ENCODE results near the gene TMEM50B. TPM values are rescaled to one million over a fixed set of nuclear protein-coding genes. Genes with fewer than 3 reads are reported as not detected.
"Not testable (repeated sequence)": the region's sequence is repeated elsewhere in the genome, so short reads cannot be mapped to it uniquely, and the experiment has no call there.

The TMEM50B gene
- total and polyA plus RNA-seq, 2 donors (not counting 1 experiment from before 2014, with no cell fraction given), result 28.4 to 60.8 TPM

GRCh38 chr21:33511639-33512038, 31.9 kb upstream of the TMEM50B start:
- Histone ChIP-seq H3K27me3 (ENCODE audit: control insufficient read depth, insufficient read depth, low read length) (no peaks in the 10 kb centered on the region), H3K9ac (ENCODE audit: insufficient read depth, low read length) (no peak overlapping the region), H3K36me3 (ENCODE audit: control insufficient read depth, insufficient read depth, low read length) (peaks cover 12% of the 10 kb centered on the region), H3K9me3 (ENCODE audit: control insufficient read depth, insufficient read depth, low read depth, low read length) (no peaks in the 10 kb centered on the region), H4K20me1 (ENCODE audit: control insufficient read depth, extremely low read depth, insufficient read depth, low read length) (no peaks in the 10 kb centered on the region), H2AFZ (ENCODE audit: low read length) (no peak overlapping the region), H3K4me1 (ENCODE audit: control insufficient read depth, extremely low read depth, insufficient read depth, low read length) (no peaks in the 10 kb centered on the region), H3K4me3 (replicated peaks in 1 of 4; ENCODE audit: control extremely low read depth in 1 of 4, insufficient read depth in 1 of 4, low read depth in 3 of 4, low read length in 4 of 4) (no peak overlapping the region), H3K27ac (ENCODE audit: insufficient read depth, low read length) (no peak overlapping the region), H3K79me2 (ENCODE audit: control insufficient read depth, insufficient read depth, low read length) (no peaks in the 10 kb centered on the region), H3K4me2 (ENCODE audit: extremely low read depth, insufficient read depth, low read length) (no peak overlapping the region)
- no peak for TF ChIP-seq EZH2 (IDR thresholded peaks at IDR 0.05; ENCODE audit: low read length, missing control alignments)
- no peak for DNase-seq (ENCODE audit: low read depth in 2 of 2)

- H3K27ac ChIP-seq (ENCODE audit: insufficient read depth, low read length), result no peak overlapping the region
- H3K9ac ChIP-seq (ENCODE audit: insufficient read depth, low read length), result no peak overlapping the region
- H3K9me3 ChIP-seq (ENCODE audit: control insufficient read depth, insufficient read depth, low read depth, low read length), result no peaks in the 10 kb centered on the region
- H3K4me1 ChIP-seq (ENCODE audit: control insufficient read depth, extremely low read depth, insufficient read depth, low read length), result no peaks in the 10 kb centered on the region
- no peak overlapping the region for H3K4me3 ChIP-seq (replicated peaks in 1 of 4; ENCODE audit: control extremely low read depth in 1 of 4, insufficient read depth in 1 of 4, low read depth in 3 of 4, low read length in 4 of 4)
- no peaks in the 10 kb centered on the region for H3K79me2 ChIP-seq (ENCODE audit: control insufficient read depth, insufficient read depth, low read length)
- H3K4me2 ChIP-seq (ENCODE audit: extremely low read depth, insufficient read depth, low read length), result no peak overlapping the region
- H3K36me3 ChIP-seq (ENCODE audit: control insufficient read depth, insufficient read depth, low read length), result peaks cover 9% of the 10 kb centered on the region
- no peak for DNase-seq (ENCODE audit: low read depth in 2 of 2)
- H4K20me1 ChIP-seq (ENCODE audit: control insufficient read depth, extremely low read depth, insufficient read depth, low read length), result no peaks in the 10 kb centered on the region
- TF ChIP-seq CTCF (conservative IDR thresholded peaks at IDR 0.05 in 1 of 2, IDR thresholded peaks at IDR 0.05 in 1 of 2; ENCODE audit: low read depth in 1 of 2, low read length in 2 of 2) (no peak), EZH2 (IDR thresholded peaks at IDR 0.05; ENCODE audit: low read length, missing control alignments) (no peak)
- no peaks in the 10 kb centered on the region for H3K27me3 ChIP-seq (ENCODE audit: control insufficient read depth, insufficient read depth, low read length)
- no peak overlapping the region for H2AFZ ChIP-seq (ENCODE audit: low read length)
Measured at GRCh38 chr21:33510826-33511225, 31.1 kb upstream of the TMEM50B start.

GRCh38 chr21:33507003-33507402, 27.2 kb upstream of the TMEM50B start:
- H3K4me2 ChIP-seq (ENCODE audit: extremely low read depth, insufficient read depth, low read length); H3K9me3 ChIP-seq (ENCODE audit: control insufficient read depth, insufficient read depth, low read depth, low read length); H3K4me3 ChIP-seq (replicated peaks in 1 of 4; ENCODE audit: control extremely low read depth in 1 of 4, insufficient read depth in 1 of 4, low read depth in 3 of 4, low read length in 4 of 4); H3K79me2 ChIP-seq (ENCODE audit: control insufficient read depth, insufficient read depth, low read length); H4K20me1 ChIP-seq (ENCODE audit: control insufficient read depth, extremely low read depth, insufficient read depth, low read length); H3K4me1 ChIP-seq (ENCODE audit: control insufficient read depth, extremely low read depth, insufficient read depth, low read length); DNase-seq (ENCODE audit: low read depth in 2 of 2); H3K27me3 ChIP-seq (ENCODE audit: control insufficient read depth, insufficient read depth, low read length); H3K36me3 ChIP-seq (ENCODE audit: control insufficient read depth, insufficient read depth, low read length); H3K9ac ChIP-seq (ENCODE audit: insufficient read depth, low read length); H2AFZ ChIP-seq (ENCODE audit: low read length); H3K27ac ChIP-seq (ENCODE audit: insufficient read depth, low read length): not testable (repeated sequence)

- Histone ChIP-seq H3K79me2 (ENCODE audit: control insufficient read depth, insufficient read depth, low read length) (no peaks in the 10 kb centered on the region), H3K4me2 (ENCODE audit: extremely low read depth, insufficient read depth, low read length) (no peak overlapping the region), H3K27ac (ENCODE audit: insufficient read depth, low read length) (no peak overlapping the region), H3K27me3 (ENCODE audit: control insufficient read depth, insufficient read depth, low read length) (no peaks in the 10 kb centered on the region), H3K36me3 (ENCODE audit: control insufficient read depth, insufficient read depth, low read length) (peaks cover 4% of the 10 kb centered on the region), H4K20me1 (ENCODE audit: control insufficient read depth, extremely low read depth, insufficient read depth, low read length) (no peaks in the 10 kb centered on the region), H3K9me3 (ENCODE audit: control insufficient read depth, insufficient read depth, low read depth, low read length) (no peaks in the 10 kb centered on the region), H3K4me3 (replicated peaks in 1 of 4; ENCODE audit: control extremely low read depth in 1 of 4, insufficient read depth in 1 of 4, low read depth in 3 of 4, low read length in 4 of 4) (no peak overlapping the region), H3K9ac (ENCODE audit: insufficient read depth, low read length) (no peak overlapping the region), H2AFZ (ENCODE audit: low read length) (no peak overlapping the region), H3K4me1 (ENCODE audit: control insufficient read depth, extremely low read depth, insufficient read depth, low read length) (no peaks in the 10 kb centered on the region)
- no peak for DNase-seq (ENCODE audit: low read depth in 2 of 2)
- TF ChIP-seq CTCF (conservative IDR thresholded peaks at IDR 0.05 in 1 of 2, IDR thresholded peaks at IDR 0.05 in 1 of 2; ENCODE audit: low read depth in 1 of 2, low read length in 2 of 2) (no peak), EZH2 (IDR thresholded peaks at IDR 0.05; ENCODE audit: low read length, missing control alignments) (no peak)
Measured at GRCh38 chr21:33505833-33506232, 26.1 kb upstream of the TMEM50B start.

All from fibroblast of lung (primary cell).